ENCODE measurements around the gene SH3GL1. TPM values are rescaled to one million over a fixed set of nuclear protein-coding genes. Genes with fewer than 3 reads are reported as not detected.

Gene SH3GL1, protein sequence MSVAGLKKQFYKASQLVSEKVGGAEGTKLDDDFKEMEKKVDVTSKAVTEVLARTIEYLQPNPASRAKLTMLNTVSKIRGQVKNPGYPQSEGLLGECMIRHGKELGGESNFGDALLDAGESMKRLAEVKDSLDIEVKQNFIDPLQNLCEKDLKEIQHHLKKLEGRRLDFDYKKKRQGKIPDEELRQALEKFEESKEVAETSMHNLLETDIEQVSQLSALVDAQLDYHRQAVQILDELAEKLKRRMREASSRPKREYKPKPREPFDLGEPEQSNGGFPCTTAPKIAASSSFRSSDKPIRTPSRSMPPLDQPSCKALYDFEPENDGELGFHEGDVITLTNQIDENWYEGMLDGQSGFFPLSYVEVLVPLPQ
- total RNA-seq = 96.3 to 103 TPM (median 96.6 TPM) in 3 replicates
- long read RNA-seq, transcript SH3GL1-201 (10 exons, 2,516 nt) = major isoform, 185 of 278 reads
- long read RNA-seq, partial matches to known transcripts = 8 of 278 reads
- long read RNA-seq, other reads (novel, unspliced or antisense) = 82 of 278 reads

DNA sequence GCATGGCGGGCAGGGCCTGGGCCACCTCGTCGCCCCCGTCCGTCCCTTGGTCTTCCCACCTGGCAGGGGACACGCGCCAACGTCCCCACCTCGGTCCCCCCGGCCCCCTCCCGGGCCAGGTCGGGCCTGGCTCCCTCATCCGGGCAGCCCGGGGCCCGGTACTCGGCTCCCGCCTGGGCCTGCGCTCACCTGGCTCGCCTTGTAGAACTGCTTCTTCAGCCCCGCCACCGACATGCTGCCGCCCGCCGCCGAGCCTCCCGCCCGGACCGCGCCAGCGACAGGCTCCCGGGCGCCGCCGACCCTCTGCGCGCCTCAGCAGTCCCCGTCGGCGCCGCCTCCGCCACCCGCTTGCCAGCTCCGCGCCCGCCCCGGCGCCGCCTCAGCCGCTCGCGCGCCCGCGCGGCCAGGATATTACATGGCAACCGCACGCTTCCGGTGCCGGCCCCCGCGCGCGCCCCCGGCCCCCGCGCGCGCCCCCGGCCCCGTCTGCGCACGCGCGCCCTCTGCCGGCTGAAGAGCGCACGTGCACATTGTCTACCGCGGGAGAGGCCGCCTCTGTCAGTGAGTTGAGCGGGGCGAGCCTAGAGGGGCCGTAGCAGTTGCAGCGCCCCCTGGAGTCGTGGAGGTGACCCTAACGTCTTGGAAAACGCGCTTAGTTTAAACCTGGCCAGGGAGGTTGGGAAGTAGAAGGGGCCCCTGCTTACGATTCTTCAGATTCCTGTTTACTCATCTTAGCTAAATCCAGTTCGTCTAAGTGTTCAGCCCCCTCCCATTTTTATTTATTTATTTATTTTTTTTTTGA, at the start of gene SH3GL1:
TSS of gene SH3GL1 (minus strand) at position 413 of the 802 bp plus-strand sequence. CDS start at position 234, 179 bp downstream.
- Mint-ChIP-seq H3K27ac (ENCODE audit: unreplicated experiment) (peak within 1 kb of the TSS; percentile 99), H3K9me3 (ENCODE audit: low read depth) (no peaks in the 10 kb centered on the region), H3K36me3 (ENCODE audit: low read depth) (peaks cover 4% of the 10 kb centered on the region), H3K4me1 (ENCODE audit: low read depth) (peaks cover 52% of the 10 kb centered on the region), H3K4me3 (ENCODE audit: unreplicated experiment) (peak within 1 kb of the TSS; percentile 85), H3K27me3 (ENCODE audit: low read depth) (no peaks in the 10 kb centered on the region)
- peak; percentile 85 for TF ChIP-seq CTCF (IDR thresholded peaks at IDR 0.05)
- DNase-seq (ENCODE audit: low spot score) = no peak

GRCh38 chr19:4449639-4450028, 49.3 kb upstream of the SH3GL1 start:
- no peak for TF ChIP-seq CTCF (IDR thresholded peaks at IDR 0.05)
- H3K4me3 Mint-ChIP-seq (ENCODE audit: unreplicated experiment) = no peak overlapping the region
- peaks cover under 1% of the 10 kb centered on the region for H3K4me1 Mint-ChIP-seq (ENCODE audit: low read depth)
- H3K36me3 Mint-ChIP-seq (ENCODE audit: low read depth) = peaks cover 18% of the 10 kb centered on the region
- H3K27me3 Mint-ChIP-seq (ENCODE audit: low read depth) = no peaks in the 10 kb centered on the region
- no peak for DNase-seq (ENCODE audit: low spot score)
- H3K9me3 Mint-ChIP-seq (ENCODE audit: low read depth) = no peaks in the 10 kb centered on the region
- H3K27ac Mint-ChIP-seq (ENCODE audit: unreplicated experiment) = no peak overlapping the region

GRCh38 chr19:4449022-4449638, 48.8 kb upstream of the SH3GL1 start:
- no peak overlapping the region for H3K4me3 Mint-ChIP-seq (ENCODE audit: unreplicated experiment)
- DNase-seq (ENCODE audit: low spot score) = no peak
- H3K9me3 Mint-ChIP-seq (ENCODE audit: low read depth) = no peaks in the 10 kb centered on the region
- no peak overlapping the region for H3K27ac Mint-ChIP-seq (ENCODE audit: unreplicated experiment)
- TF ChIP-seq CTCF (IDR thresholded peaks at IDR 0.05) = no peak
- peaks cover 18% of the 10 kb centered on the region for H3K36me3 Mint-ChIP-seq (ENCODE audit: low read depth)
- no peaks in the 10 kb centered on the region for H3K4me1 Mint-ChIP-seq (ENCODE audit: low read depth)
- H3K27me3 Mint-ChIP-seq (ENCODE audit: low read depth) = no peaks in the 10 kb centered on the region

- Mint-ChIP-seq H3K27ac (ENCODE audit: unreplicated experiment) (no peak overlapping the region), H3K36me3 (ENCODE audit: low read depth) (peaks cover 18% of the 10 kb centered on the region)
- TF ChIP-seq CTCF (IDR thresholded peaks at IDR 0.05) = no peak
Measured at GRCh38 chr19:4448147-4448985, 48.0 kb upstream of the SH3GL1 start.

More at GRCh38 chr19:4448147-4448985, 48.0 kb upstream of the SH3GL1 start:
- no peaks in the 10 kb centered on the region for H3K9me3 Mint-ChIP-seq (ENCODE audit: low read depth)
- no peak overlapping the region for H3K4me3 Mint-ChIP-seq (ENCODE audit: unreplicated experiment)
- no peaks in the 10 kb centered on the region for H3K27me3 Mint-ChIP-seq (ENCODE audit: low read depth)
- no peak for DNase-seq (ENCODE audit: low spot score)
- no peaks in the 10 kb centered on the region for H3K4me1 Mint-ChIP-seq (ENCODE audit: low read depth)

All from chondrocyte (in vitro differentiated cells).